HepG2 (cell line): ENCODE measurements around the gene DLG1. TPM values are rescaled to one million over a fixed set of nuclear protein-coding genes. Genes with fewer than 3 reads are reported as not detected.

Experiments used
- ATAC-seq: fragments of 200-7000 bp; cut with Tn5 transposase; 3 replicates; pipeline ENCODE4 v1.9.1; 2020; ENCODE audit warnings: mild to moderate bottlenecking, moderate library complexity
- BruUV-seq: library from RNA; stranded (reverse); fragments of 400-500 nt; replicated peaks from 2 replicates; lab custom pipeline; 2021; lab: Mats Ljungman, UMichigan
- CTCF ChIA-PET: fragments of 300-600 bp; formaldehyde crosslinking; extraction: SDS; loops from one replicate; lab custom pipeline; 2021; ENCODE audit warnings: low total read pairs, inconsistent platforms, low intra/inter-chr PET ratio; lab: Yijun Ruan, JAX
- POLR2A ChIA-PET: fragments of 350-600 bp; sonication (Branson Sonifier 250); formaldehyde crosslinking; loops from one replicate; lab custom pipeline; 2020; ENCODE audit warnings: antibody characterized with exemption, inconsistent platforms; lab: Yijun Ruan, JAX
- DNase-seq: peaks from one replicate; pipeline ENCODE4 v3.0.0-alpha.2; 2015; ENCODE audit warnings: low spot score
- FAIRE-seq: peaks from 3 replicates; lab custom pipeline; 2011; peaks lifted over from hg19 to GRCh38; lab: Jason Lieb, UNC
- H2AFZ ChIP-seq: one replicate; pipeline ENCODE4 v1.6.1; 2011; ENCODE audit warnings: low read length, inconsistent platforms
- H3K27ac ChIP-seq: fragments of 300-600 bp; 3 replicates; pipeline ENCODE4 v1.8.0; 2011; ENCODE audit warnings: mixed run types, mild to moderate bottlenecking, mixed read lengths, low read length, inconsistent platforms; ENCODE audit not compliant: insufficient read depth; ENCODE audit errors: extremely low read length
- H3K27me3 ChIP-seq, 2 experiments: fragments of 200-600 bp in 1 of 2; 2 replicates in 1 of 2; 3 replicates in 1 of 2; pipeline versions ENCODE4 v1.6.0 to v1.8.0; 2011; ENCODE audit warnings: low read length in 2 of 2, mild to moderate bottlenecking in 2 of 2, moderate library complexity in 2 of 2, inconsistent platforms in 1 of 2; ENCODE audit not compliant: insufficient read depth in 2 of 2, control insufficient read depth in 1 of 2
- H3K36me3 ChIP-seq, 2 experiments: fragments of 200-600 bp in 1 of 2; replicated peaks in 1 of 2; 2 replicates in 1 of 2; 3 replicates in 1 of 2; pipeline versions ENCODE4 v1.5.1 to v1.8.0; 2011; ENCODE audit warnings: low read length in 2 of 2, inconsistent platforms in 1 of 2; ENCODE audit not compliant: insufficient read depth in 2 of 2, control insufficient read depth in 1 of 2
- H3K4me1 ChIP-seq: 2 replicates; pipeline ENCODE4 v1.5.1; 2012; ENCODE audit warnings: low read length, inconsistent platforms; ENCODE audit not compliant: insufficient read depth
- H3K4me2 ChIP-seq: 2 replicates; pipeline ENCODE4 v1.6.0; 2011; ENCODE audit warnings: low read depth, low read length, inconsistent platforms
- H3K4me3 ChIP-seq, 3 experiments: fragments of 200-600 bp in 1 of 3; sonication (generic), shearing (Covaris generic) in 1 of 3; replicated peaks in 1 of 3; 2 replicates each; pipeline ENCODE4 v1.5.1; 2011 to 2016; ENCODE audit warnings: low read length in 3 of 3, inconsistent platforms in 2 of 3, low read depth in 2 of 3, mild to moderate bottlenecking in 2 of 3, control low read depth in 1 of 3, mixed read lengths in 1 of 3; ENCODE audit not compliant: insufficient read depth in 1 of 3
- H3K79me2 ChIP-seq: one replicate; pipeline ENCODE4 v1.6.1; 2011; ENCODE audit warnings: low read length, inconsistent platforms; ENCODE audit not compliant: insufficient read depth
- H3K9ac ChIP-seq: 2 replicates; pipeline ENCODE4 v1.6.0; 2011; ENCODE audit warnings: mild to moderate bottlenecking, low read depth, low read length, inconsistent platforms; ENCODE audit not compliant: insufficient read depth
- H3K9me3 ChIP-seq: 2 replicates; pipeline ENCODE4 v1.5.1; 2012; ENCODE audit warnings: mild to moderate bottlenecking, low read length
- H4K20me1 ChIP-seq: 2 replicates; pipeline ENCODE4 v1.6.0; 2011; ENCODE audit warnings: inconsistent platforms, mild to moderate bottlenecking, low read length, moderate library complexity; ENCODE audit not compliant: insufficient read depth
- ARNT ChIP-seq: fragments of 450-650 bp; IDR thresholded peaks from 2 replicates; pipeline ENCODE4 v1.6.1; 2017
- BORCS8-MEF2B ChIP-seq: sonication (generic); formaldehyde crosslinking; IDR thresholded peaks from 2 replicates; pipeline ENCODE4 v1.8.0; 2022; ENCODE audit warnings: mild to moderate bottlenecking, missing genetic modification reagents
- ELF4 ChIP-seq: sonication (generic); formaldehyde crosslinking; IDR thresholded peaks from 2 replicates; pipeline ENCODE4 v1.5.0; 2020; ENCODE audit warnings: missing genetic modification reagents, mild to moderate bottlenecking, moderate library complexity, borderline replicate concordance
- IRX3 ChIP-seq: sonication (generic); formaldehyde crosslinking; IDR thresholded peaks from 2 replicates; pipeline ENCODE4 v1.8.1; 2023; ENCODE audit warnings: mild to moderate bottlenecking, low read depth, missing genetic modification reagents, borderline replicate concordance
- KAT8 ChIP-seq: IDR thresholded peaks from 2 replicates; pipeline ENCODE4 v1.6.1; 2016; ENCODE audit warnings: missing genetic modification reagents, missing compliant biosample characterization
- PHF8 ChIP-seq: sonication (generic); formaldehyde crosslinking; IDR thresholded peaks from 2 replicates; pipeline ENCODE4 v1.5.0; 2020; ENCODE audit warnings: missing genetic modification reagents
- TOPORS ChIP-seq: sonication (generic); formaldehyde crosslinking; IDR thresholded peaks from 2 replicates; pipeline ENCODE4 v1.8.0; 2023; ENCODE audit warnings: mild to moderate bottlenecking, missing genetic modification reagents
- ZBTB3 ChIP-seq: sonication (generic); formaldehyde crosslinking; IDR thresholded peaks from 2 replicates; pipeline ENCODE4 v1.4.0; 2020; ENCODE audit warnings: low read depth, mild to moderate bottlenecking, moderate library complexity, missing genetic modification reagents, borderline replicate concordance
- ZNF24 ChIP-seq: fragments of 450-650 bp; IDR thresholded peaks from 2 replicates; pipeline ENCODE4 v1.6.1; 2017; ENCODE audit warnings: antibody characterized with exemption, mild to moderate bottlenecking
- ZNF329 ChIP-seq: sonication (generic); formaldehyde crosslinking; IDR thresholded peaks from 2 replicates; pipeline ENCODE4 v1.9.0; 2021; ENCODE audit warnings: low read depth, mild to moderate bottlenecking, missing genetic modification reagents
- ZNF331 ChIP-seq: sonication (generic); formaldehyde crosslinking; IDR thresholded peaks from 2 replicates; pipeline ENCODE4 v1.4.0; 2020; ENCODE audit warnings: missing genetic modification reagents
- ZNF383 ChIP-seq: sonication (generic); formaldehyde crosslinking; IDR thresholded peaks from 2 replicates; pipeline ENCODE4 v1.4.0; 2020; ENCODE audit warnings: missing genetic modification reagents, mild to moderate bottlenecking, borderline replicate concordance
- ZNF816 ChIP-seq: sonication (generic); formaldehyde crosslinking; IDR thresholded peaks from 2 replicates; pipeline ENCODE4 v1.8.0; 2022; ENCODE audit warnings: missing genetic modification reagents, mild to moderate bottlenecking, borderline replicate concordance
- ZSCAN22 ChIP-seq: sonication (generic); formaldehyde crosslinking; IDR thresholded peaks from 2 replicates; pipeline ENCODE4 v1.4.0; 2020; ENCODE audit warnings: mild to moderate bottlenecking, missing genetic modification reagents
- ZZZ3 ChIP-seq: sonication (generic); formaldehyde crosslinking; IDR thresholded peaks from 2 replicates; pipeline ENCODE4 v1.4.0; 2020; ENCODE audit warnings: missing genetic modification reagents, mild to moderate bottlenecking, borderline replicate concordance
- WGBS: methylation state at CpG from one replicate; pipeline ENCODE4 v1.1.6; 2017; ENCODE audit warnings: low lambda C conversion rate; 5-methylcytosine and 5-hydroxymethylcytosine counted together
- in situ Hi-C: cut with HindIII; loops from 2 replicates; pipeline ENCODE4 v1.10.0; 2017; ENCODE audit warnings: low pct_unique_long_range_greater_than_20kb; ENCODE audit not compliant: extremely low pct_ligation_motif_present
- intact Hi-C: fragments of 100-400 bp; cut with micrococcal nuclease; formaldehyde crosslinking; loops from one replicate; pipeline ENCODE4 v1.10.0; 2022; ENCODE audit not compliant: unreplicated experiment
- polyA plus RNA-seq, 8 experiments: library from polyadenylated mRNA; depleted of rRNA in 3 of 8; stranded (reverse) in 7 of 8; unstranded in 1 of 8; fragments of >200 nt; fragmentation: Illumina TruSeq in 4 of 8; extraction: Trizol in 4 of 8; gene quantifications; 2 replicates each; pipeline versions ENCODE4 v1.2.1 to v1.2.3, GENCODE V29; 2011 to 2016; ENCODE audit warnings: low read depth in 4 of 8, missing spikeins in 1 of 8, mixed read lengths in 1 of 8; ENCODE audit not compliant: insufficient read depth in 1 of 8
- total RNA-seq, 5 experiments: library from RNA; depleted of rRNA; stranded (reverse); fragments of >200 nt; fragmentation: Illumina TruSeq; extraction: Trizol; gene quantifications; 2 replicates each; pipeline ENCODE4 v1.2.3, GENCODE V29; 2016; ENCODE audit warnings: low read depth in 1 of 5
- TF ChIP-seq, protein P1 (sequence below): sonication (generic); formaldehyde crosslinking; IDR thresholded peaks from 2 replicates; pipeline ENCODE4 v1.4.0; 2020; ENCODE audit warnings: mild to moderate bottlenecking, missing genetic modification reagents
- TF ChIP-seq, protein P2 (sequence below): fragments of 450-650 bp; IDR thresholded peaks from 2 replicates; pipeline ENCODE4 v1.6.1; 2017
- TF ChIP-seq, protein P3 (sequence below): sonication (generic); formaldehyde crosslinking; IDR thresholded peaks from 2 replicates; pipeline ENCODE4; 2020; ENCODE audit warnings: missing genetic modification reagents, mild to moderate bottlenecking, borderline replicate concordance

The DLG1 gene
- total and polyA plus RNA-seq, 2 of the 13 experiments (the other 11 are each of a cell fraction or from before 2014, with no cell fraction given) = 30.5 to 104 TPM

DNA sequence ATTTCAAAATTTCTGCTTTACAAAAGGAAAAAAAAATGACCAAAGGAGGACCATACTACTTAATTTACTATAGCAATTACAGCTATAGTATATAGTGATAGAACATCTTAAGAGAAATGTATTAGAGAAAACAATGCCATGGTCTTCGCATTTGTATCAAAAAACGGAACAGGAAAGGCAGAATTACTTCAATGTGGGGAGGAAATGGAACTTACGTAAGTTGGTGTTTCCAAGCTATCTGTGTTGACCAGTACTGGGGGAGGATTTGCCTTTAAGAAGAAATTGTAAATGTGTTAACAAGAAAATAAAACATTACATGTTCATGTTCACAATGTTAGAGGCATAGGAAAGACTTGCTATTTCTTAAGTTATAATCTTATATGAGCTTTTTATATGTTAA is 148.9 kb downstream of the DLG1 start:
- peaks cover 8% of the 10 kb centered on the region for H3K4me1 ChIP-seq
- intact Hi-C loops = no loop called here
- BruUV-seq = no TSS peak
- no peaks in the 10 kb centered on the region for H3K9me3 ChIP-seq
- ChIA-PET POLR2A (no interaction called here), CTCF (no interaction called here)
- H3K4me2 ChIP-seq = no peak overlapping the region
- H3K27ac ChIP-seq = no peak overlapping the region
- no peak overlapping the region for H2AFZ ChIP-seq
- peaks cover 16% of the 10 kb centered on the region for H3K79me2 ChIP-seq
- no peak for ATAC-seq
- H3K9ac ChIP-seq = no peak overlapping the region
- H3K36me3 ChIP-seq = peaks cover 1 to 12% of the 10 kb centered on the region in 2 experiments; a peak in 3 of 5 replicates
- H3K27me3 ChIP-seq = no peaks in the 10 kb centered on the region
- H4K20me1 ChIP-seq = peaks cover 2% of the 10 kb centered on the region; the same call in 1 of the 2 replicates
- in situ Hi-C loops = no loop called here
- DNase-seq = no peak
- H3K4me3 ChIP-seq = no peak overlapping the region
- WGBS = 99% methylated on average over 3 of the region's 3 CpGs
- FAIRE-seq = no peak
- TF ChIP-seq ZSCAN22 (CRISPR knock-in tag) (no peak), KAT8 (CRISPR knock-in tag) (no peak), TOPORS (CRISPR knock-in tag) (no peak), ZZZ3 (CRISPR knock-in tag) (no peak), ZNF816 (CRISPR knock-in tag) (no peak), ZNF331 (CRISPR knock-in tag) (no peak), BORCS8-MEF2B (no peak), ELF4 (no peak), PHF8 (CRISPR knock-in tag) (no peak), ZBTB3 (CRISPR knock-in tag) (no peak), ZNF24 (no peak), IRX3 (CRISPR knock-in tag) (no peak), ZNF383 (CRISPR knock-in tag) (no peak), ZNF329 (CRISPR knock-in tag) (no peak), ARNT (no peak)
- TF ChIP-seq, protein P1, sequence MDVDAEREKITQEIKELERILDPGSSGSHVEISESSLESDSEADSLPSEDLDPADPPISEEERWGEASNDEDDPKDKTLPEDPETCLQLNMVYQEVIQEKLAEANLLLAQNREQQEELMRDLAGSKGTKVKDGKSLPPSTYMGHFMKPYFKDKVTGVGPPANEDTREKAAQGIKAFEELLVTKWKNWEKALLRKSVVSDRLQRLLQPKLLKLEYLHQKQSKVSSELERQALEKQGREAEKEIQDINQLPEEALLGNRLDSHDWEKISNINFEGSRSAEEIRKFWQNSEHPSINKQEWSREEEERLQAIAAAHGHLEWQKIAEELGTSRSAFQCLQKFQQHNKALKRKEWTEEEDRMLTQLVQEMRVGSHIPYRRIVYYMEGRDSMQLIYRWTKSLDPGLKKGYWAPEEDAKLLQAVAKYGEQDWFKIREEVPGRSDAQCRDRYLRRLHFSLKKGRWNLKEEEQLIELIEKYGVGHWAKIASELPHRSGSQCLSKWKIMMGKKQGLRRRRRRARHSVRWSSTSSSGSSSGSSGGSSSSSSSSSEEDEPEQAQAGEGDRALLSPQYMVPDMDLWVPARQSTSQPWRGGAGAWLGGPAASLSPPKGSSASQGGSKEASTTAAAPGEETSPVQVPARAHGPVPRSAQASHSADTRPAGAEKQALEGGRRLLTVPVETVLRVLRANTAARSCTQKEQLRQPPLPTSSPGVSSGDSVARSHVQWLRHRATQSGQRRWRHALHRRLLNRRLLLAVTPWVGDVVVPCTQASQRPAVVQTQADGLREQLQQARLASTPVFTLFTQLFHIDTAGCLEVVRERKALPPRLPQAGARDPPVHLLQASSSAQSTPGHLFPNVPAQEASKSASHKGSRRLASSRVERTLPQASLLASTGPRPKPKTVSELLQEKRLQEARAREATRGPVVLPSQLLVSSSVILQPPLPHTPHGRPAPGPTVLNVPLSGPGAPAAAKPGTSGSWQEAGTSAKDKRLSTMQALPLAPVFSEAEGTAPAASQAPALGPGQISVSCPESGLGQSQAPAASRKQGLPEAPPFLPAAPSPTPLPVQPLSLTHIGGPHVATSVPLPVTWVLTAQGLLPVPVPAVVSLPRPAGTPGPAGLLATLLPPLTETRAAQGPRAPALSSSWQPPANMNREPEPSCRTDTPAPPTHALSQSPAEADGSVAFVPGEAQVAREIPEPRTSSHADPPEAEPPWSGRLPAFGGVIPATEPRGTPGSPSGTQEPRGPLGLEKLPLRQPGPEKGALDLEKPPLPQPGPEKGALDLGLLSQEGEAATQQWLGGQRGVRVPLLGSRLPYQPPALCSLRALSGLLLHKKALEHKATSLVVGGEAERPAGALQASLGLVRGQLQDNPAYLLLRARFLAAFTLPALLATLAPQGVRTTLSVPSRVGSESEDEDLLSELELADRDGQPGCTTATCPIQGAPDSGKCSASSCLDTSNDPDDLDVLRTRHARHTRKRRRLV = no peak
- TF ChIP-seq, protein P2, sequence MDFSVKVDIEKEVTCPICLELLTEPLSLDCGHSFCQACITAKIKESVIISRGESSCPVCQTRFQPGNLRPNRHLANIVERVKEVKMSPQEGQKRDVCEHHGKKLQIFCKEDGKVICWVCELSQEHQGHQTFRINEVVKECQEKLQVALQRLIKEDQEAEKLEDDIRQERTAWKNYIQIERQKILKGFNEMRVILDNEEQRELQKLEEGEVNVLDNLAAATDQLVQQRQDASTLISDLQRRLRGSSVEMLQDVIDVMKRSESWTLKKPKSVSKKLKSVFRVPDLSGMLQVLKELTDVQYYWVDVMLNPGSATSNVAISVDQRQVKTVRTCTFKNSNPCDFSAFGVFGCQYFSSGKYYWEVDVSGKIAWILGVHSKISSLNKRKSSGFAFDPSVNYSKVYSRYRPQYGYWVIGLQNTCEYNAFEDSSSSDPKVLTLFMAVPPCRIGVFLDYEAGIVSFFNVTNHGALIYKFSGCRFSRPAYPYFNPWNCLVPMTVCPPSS = no peak
- TF ChIP-seq, protein P3, sequence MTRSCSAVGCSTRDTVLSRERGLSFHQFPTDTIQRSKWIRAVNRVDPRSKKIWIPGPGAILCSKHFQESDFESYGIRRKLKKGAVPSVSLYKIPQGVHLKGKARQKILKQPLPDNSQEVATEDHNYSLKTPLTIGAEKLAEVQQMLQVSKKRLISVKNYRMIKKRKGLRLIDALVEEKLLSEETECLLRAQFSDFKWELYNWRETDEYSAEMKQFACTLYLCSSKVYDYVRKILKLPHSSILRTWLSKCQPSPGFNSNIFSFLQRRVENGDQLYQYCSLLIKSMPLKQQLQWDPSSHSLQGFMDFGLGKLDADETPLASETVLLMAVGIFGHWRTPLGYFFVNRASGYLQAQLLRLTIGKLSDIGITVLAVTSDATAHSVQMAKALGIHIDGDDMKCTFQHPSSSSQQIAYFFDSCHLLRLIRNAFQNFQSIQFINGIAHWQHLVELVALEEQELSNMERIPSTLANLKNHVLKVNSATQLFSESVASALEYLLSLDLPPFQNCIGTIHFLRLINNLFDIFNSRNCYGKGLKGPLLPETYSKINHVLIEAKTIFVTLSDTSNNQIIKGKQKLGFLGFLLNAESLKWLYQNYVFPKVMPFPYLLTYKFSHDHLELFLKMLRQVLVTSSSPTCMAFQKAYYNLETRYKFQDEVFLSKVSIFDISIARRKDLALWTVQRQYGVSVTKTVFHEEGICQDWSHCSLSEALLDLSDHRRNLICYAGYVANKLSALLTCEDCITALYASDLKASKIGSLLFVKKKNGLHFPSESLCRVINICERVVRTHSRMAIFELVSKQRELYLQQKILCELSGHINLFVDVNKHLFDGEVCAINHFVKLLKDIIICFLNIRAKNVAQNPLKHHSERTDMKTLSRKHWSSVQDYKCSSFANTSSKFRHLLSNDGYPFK (CRISPR knock-in tag) = no peak
